Measurements from ENCODE around the gene TAF11L14.

- no peak for TF ChIP-seq CTCF (IDR thresholded peaks at IDR 0.05; ENCODE audit: borderline replicate concordance, extremely low read depth, low read length, poor library complexity, severe bottlenecking)
- TF ChIP-seq EZH2 (IDR thresholded peaks at IDR 0.05; ENCODE audit: borderline replicate concordance, low read depth, low read length, severe bottlenecking), result no peak
Observed at GRCh38 chr5:17625686-17626085, 8.6 kb upstream of the TAF11L14 start.

Measured in DND-41 (cell line).